GM23338 (cell line): ENCODE measurements around the gene ADCY1. TPM values are rescaled to one million over a fixed set of nuclear protein-coding genes. Genes with fewer than 3 reads are reported as not detected.

Experiments used
- ATAC-seq: fragments of 200-7000 bp; cut with Tn5 transposase; 3 replicates; pipeline ENCODE4 v1.9.1; 2020
- DNase-seq: peaks from one replicate; pipeline ENCODE4 v3.0.0-alpha.2; 2015; ENCODE audit warnings: low spot score
- H2AFZ ChIP-seq: fragments of 200-600 bp; sonication (generic); 2 replicates; pipeline ENCODE4 v1.8.0; 2016; ENCODE audit warnings: antibody characterized with exemption, mild to moderate bottlenecking, moderate library complexity
- H3F3A ChIP-seq: fragments of 200-600 bp; sonication (generic); replicated peaks from 2 replicates; pipeline ENCODE4 v1.8.0; 2017; ENCODE audit warnings: antibody characterized with exemption, mixed run types, low read depth
- H3K27ac ChIP-seq: fragments of 200-600 bp; sonication (generic); 2 replicates; pipeline ENCODE4 v1.6.1; 2016; ENCODE audit warnings: low read depth
- H3K27me3 ChIP-seq: fragments of 200-600 bp; sonication (generic); 2 replicates; pipeline ENCODE4 v1.8.0; 2016; ENCODE audit warnings: mild to moderate bottlenecking, mixed run types, moderate library complexity; ENCODE audit not compliant: insufficient read depth
- H3K36me3 ChIP-seq: fragments of 200-600 bp; sonication (generic); 2 replicates; pipeline ENCODE4 v1.8.0; 2016; ENCODE audit warnings: mild to moderate bottlenecking; ENCODE audit not compliant: insufficient read depth
- H3K4me1 ChIP-seq: fragments of 200-600 bp; sonication (generic); 2 replicates; pipeline ENCODE4 v1.8.0; 2016; ENCODE audit warnings: mild to moderate bottlenecking, moderate library complexity; ENCODE audit not compliant: insufficient read depth
- H3K4me2 ChIP-seq: fragments of 200-600 bp; sonication (generic); 2 replicates; pipeline ENCODE4 v1.7.1; 2017; ENCODE audit warnings: mixed run types
- H3K4me3 ChIP-seq: fragments of 200-600 bp; sonication (generic); 2 replicates; pipeline ENCODE4 v1.6.1; 2016; ENCODE audit warnings: mixed run types
- H3K79me2 ChIP-seq: fragments of 200-600 bp; sonication (generic); replicated peaks from 2 replicates; pipeline ENCODE4 v1.8.0; 2017; ENCODE audit warnings: mild to moderate bottlenecking; ENCODE audit not compliant: insufficient read depth
- H3K9me2 ChIP-seq: fragments of 200-600 bp; sonication (generic); 2 replicates; pipeline ENCODE4 v1.8.0; 2017; ENCODE audit not compliant: insufficient read depth
- H4K20me1 ChIP-seq: fragments of 200-600 bp; sonication (generic); replicated peaks from 2 replicates; pipeline ENCODE4 v1.8.0; 2017; ENCODE audit warnings: mild to moderate bottlenecking; ENCODE audit not compliant: insufficient read depth
- H3K27ac Mint-ChIP-seq: 2 replicates; pipeline ENCODE4 v1.8.0; 2020; ENCODE audit warnings: inconsistent platforms, mild to moderate bottlenecking, moderate library complexity, mixed read lengths
- H3K27me3 Mint-ChIP-seq: 3 replicates; pipeline ENCODE4 v1.8.0; 2022; ENCODE audit warnings: low read depth, mild to moderate bottlenecking, moderate library complexity, mixed read lengths, inconsistent platforms; ENCODE audit not compliant: insufficient read depth, poor library complexity
- H3K36me3 Mint-ChIP-seq: 3 replicates; pipeline ENCODE4 v1.8.0; 2021; ENCODE audit warnings: low read depth, mild to moderate bottlenecking, inconsistent platforms, moderate library complexity, mixed read lengths
- H3K4me1 Mint-ChIP-seq: 3 replicates; pipeline ENCODE4 v1.8.0; 2020; ENCODE audit warnings: mild to moderate bottlenecking, inconsistent platforms, mixed read lengths
- H3K4me3 Mint-ChIP-seq: 3 replicates; pipeline ENCODE4 v1.8.0; 2021; ENCODE audit warnings: moderate library complexity, mild to moderate bottlenecking, inconsistent platforms, mixed read lengths
- H3K9me3 Mint-ChIP-seq: 3 replicates; pipeline ENCODE4 v1.8.0; 2020; ENCODE audit warnings: moderate library complexity, mild to moderate bottlenecking, inconsistent platforms, mixed read lengths
- CREB1 ChIP-seq: fragments of 250-450 bp; sonication (Bioruptor Pico); IDR thresholded peaks from 2 replicates; pipeline ENCODE4 v1.5.0; 2020; ENCODE audit warnings: low read depth, mild to moderate bottlenecking, moderate library complexity
- CTCF ChIP-seq, 2 experiments: fragments of 200-600 bp in 1 of 2; sonication (generic) in 1 of 2; conservative IDR thresholded peaks; 2 replicates each; pipeline versions ENCODE4 v1.5.1 to v1.6.1; 2016 to 2017; ENCODE audit warnings: antibody characterized with exemption in 2 of 2, low read depth in 2 of 2, mild to moderate bottlenecking in 2 of 2, moderate library complexity in 1 of 2
- ETS1 ChIP-seq: IDR thresholded peaks from 2 replicates; pipeline ENCODE4 v1.6.1; 2016; ENCODE audit warnings: antibody characterized with exemption
- EZH2 ChIP-seq: fragments of 200-600 bp; sonication (generic); IDR thresholded peaks from one replicate; pipeline ENCODE4 v1.8.0; 2017; ENCODE audit warnings: antibody characterized with exemption, mild to moderate bottlenecking, low read depth; ENCODE audit not compliant: unreplicated experiment
- EZH2phosphoT487 ChIP-seq: fragments of 200-600 bp; sonication (generic); IDR thresholded peaks from one replicate; pipeline ENCODE4 v1.8.1; 2018; ENCODE audit warnings: antibody characterized with exemption; ENCODE audit not compliant: unreplicated experiment
- JUNB ChIP-seq: IDR thresholded peaks from one replicate; pipeline ENCODE4 v1.6.1; 2016; ENCODE audit warnings: antibody characterized with exemption; ENCODE audit not compliant: unreplicated experiment
- NANOG ChIP-seq: IDR thresholded peaks from 2 replicates; pipeline ENCODE4 v1.6.1; 2016; ENCODE audit warnings: antibody characterized with exemption, borderline replicate concordance
- POLR2AphosphoS5 ChIP-seq: IDR thresholded peaks from 2 replicates; pipeline ENCODE4 v1.6.1; 2016; ENCODE audit warnings: antibody characterized with exemption, low read depth
- ZNF462 ChIP-seq: fragments of 250-450 bp; sonication (Bioruptor Pico); IDR thresholded peaks from 2 replicates; pipeline ENCODE4 v1.5.0; 2020; ENCODE audit warnings: mild to moderate bottlenecking, moderate library complexity
- polyA plus RNA-seq: library from polyadenylated mRNA; unstranded; fragments of >200 nt; fragmentation: Nextera tagmentation; extraction: Ambion mirVana; gene quantifications from 2 replicates; pipeline ENCODE4 v1.2.1, GENCODE V29; 2016
- total RNA-seq: library from RNA; depleted of rRNA; stranded (reverse); fragments of >200 nt; shearing (Covaris generic); gene quantifications from 2 replicates; pipeline ENCODE4 v1.2.3, GENCODE V29; 2014

The ADCY1 gene
- total and polyA plus RNA-seq, 2 experiments from 2014 or later = 2.3 to 18.7 TPM

GRCh38 chr7:45566961-45567360, 7.2 kb upstream of the ADCY1 start (continued):
- TF ChIP-seq CTCF (conservative IDR thresholded peaks at IDR 0.05; ENCODE audit: low read depth in 2 of 2) = no peak

- TF ChIP-seq NANOG (no peak), ETS1 (no peak), CREB1 (CRISPR knock-in tag) (no peak), CTCF (conservative IDR thresholded peaks at IDR 0.05; ENCODE audit: low read depth in 2 of 2) (no peak), EZH2phosphoT487 (no peak), EZH2 (no peak), POLR2AphosphoS5 (no peak), JUNB (no peak), ZNF462 (CRISPR knock-in tag) (no peak)
- Histone ChIP-seq H3K9me2 (no peaks in the 10 kb centered on the region), H2AFZ (no peak overlapping the region), H3K27ac (no peak overlapping the region), H3K27me3 (peaks cover 14% of the 10 kb centered on the region), H3K79me2 (no peaks in the 10 kb centered on the region), H3K4me3 (no peak overlapping the region), H3K36me3 (no peaks in the 10 kb centered on the region), H3K4me2 (no peak overlapping the region), H3K4me1 (peaks cover 25% of the 10 kb centered on the region), H4K20me1 (no peaks in the 10 kb centered on the region), H3F3A (no peaks in the 10 kb centered on the region)
- Mint-ChIP-seq H3K36me3 (no peaks in the 10 kb centered on the region; the same call in 2 of the 3 replicates), H3K4me3 (no peak overlapping the region), H3K27me3 (peaks cover 14% of the 10 kb centered on the region), H3K9me3 (no peaks in the 10 kb centered on the region; the same call in 1 of the 3 replicates), H3K27ac (no peak overlapping the region), H3K4me1 (peaks cover 28% of the 10 kb centered on the region)
- ATAC-seq = no peak
- DNase-seq = no peak
These were observed 6.5 kb upstream of the ADCY1 start for GRCh38 chr7:45567713-45568112.
